ENCODE measurements around the gene ZNF142.

The ZNF142 gene

GRCh38 chr2:218648787-218649100, 10.7 kb downstream of the ZNF142 start:
- no peak for DNase-seq

DNA sequence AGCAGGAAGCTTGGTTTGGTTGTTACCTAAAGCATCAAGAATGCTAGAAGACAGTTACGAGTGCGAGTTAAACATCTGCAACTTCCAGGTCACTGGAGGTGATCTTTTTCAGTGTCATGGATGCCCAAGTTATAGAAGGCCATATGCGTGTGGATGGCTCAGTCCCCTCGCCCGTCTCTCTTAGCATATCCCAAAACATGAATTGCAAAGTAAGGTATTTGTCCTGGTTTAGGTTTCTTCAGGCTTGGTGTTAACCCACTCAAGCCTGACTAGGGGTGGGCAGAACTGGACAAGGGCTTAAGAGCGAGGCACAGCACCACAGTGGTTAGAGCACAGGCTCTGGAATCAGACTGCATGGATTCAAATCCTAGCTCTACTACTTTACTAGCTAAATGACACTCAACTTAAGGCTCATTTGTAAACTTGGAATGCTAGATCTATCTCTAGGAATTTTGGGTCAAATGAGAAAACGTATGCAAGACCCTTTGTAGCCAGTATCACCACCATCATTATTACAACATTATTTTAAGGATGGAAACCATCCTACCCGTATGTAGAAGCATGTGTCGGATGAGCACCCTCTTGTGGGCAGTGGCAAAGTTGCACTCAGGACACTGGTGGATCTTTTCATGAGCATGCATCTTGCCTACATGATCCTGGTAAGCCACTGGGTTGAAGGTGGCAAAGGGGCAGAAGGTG, 11.2 kb downstream of the ZNF142 start:
- peak; percentile 47 for DNase-seq

DNA sequence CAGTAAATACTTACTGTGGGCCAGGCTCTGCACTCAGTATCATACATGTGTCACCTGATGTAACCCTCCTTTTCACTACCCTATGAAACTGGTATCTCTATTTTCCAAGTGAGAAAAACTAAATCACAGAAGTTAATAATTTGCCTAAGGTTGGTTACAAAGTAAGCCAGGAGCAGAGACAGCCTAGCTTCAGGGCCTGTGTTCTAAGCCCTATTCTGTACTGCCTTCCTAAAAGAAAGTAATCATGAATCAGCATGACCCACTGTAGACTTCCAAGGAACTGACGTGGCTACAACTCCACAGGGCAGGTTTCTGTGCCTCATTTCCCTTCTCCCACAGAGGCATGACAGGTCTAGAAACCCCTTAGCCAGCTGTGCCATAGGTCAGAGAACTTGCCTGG, 14.3 kb downstream of the ZNF142 start:
- DNase-seq: peak; percentile 6

DNA sequence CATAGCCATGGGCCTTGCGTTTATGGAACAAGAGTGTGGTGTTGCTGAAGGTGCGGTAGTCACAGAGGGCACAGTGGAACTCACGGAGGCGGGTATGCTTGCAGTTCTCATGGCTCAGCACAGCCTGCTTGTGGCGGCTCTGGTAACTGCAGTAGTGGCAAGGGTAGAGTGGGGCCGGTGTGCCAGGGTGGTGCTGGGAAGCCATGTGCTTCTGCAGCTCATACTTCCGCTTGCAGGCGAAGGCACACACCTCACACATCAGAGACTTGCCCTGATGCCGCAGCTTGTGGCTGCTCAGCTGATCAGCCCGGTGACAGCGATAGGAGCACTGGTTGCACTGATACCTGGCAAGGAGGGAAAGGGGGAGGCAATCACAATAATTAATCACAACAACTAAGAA, 14.7 kb downstream of the ZNF142 start:
- no peak for DNase-seq

DNA sequence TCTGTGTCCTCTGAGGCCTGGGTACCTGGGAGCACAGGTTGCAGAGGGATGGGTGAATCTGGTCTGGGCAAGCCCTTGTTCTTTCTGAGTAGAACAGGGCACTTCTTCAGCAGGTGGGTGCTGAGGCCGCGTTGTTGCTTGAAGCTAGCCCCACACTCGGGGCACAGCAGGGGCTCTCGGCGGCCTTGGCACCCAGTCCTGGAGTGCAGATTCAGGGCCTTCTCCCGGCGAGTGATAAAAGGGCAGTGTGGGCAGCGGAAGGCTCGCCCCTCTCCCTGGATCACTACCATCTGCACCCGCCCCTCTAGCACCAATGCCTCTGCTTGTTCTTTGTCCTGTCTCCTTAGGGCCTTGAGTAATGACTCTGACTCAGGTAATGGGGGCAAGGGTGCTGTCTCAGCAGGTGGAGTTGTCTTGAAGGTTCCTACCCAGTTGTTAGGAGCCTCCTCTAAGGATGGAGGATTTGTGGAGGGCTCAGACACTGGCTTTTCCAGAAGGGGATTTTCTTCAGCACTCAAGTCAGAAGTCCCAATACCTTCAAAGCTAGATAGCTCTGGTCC, 15.6 kb downstream of the ZNF142 start:
- DNase-seq: no peak

- DNase-seq: no peak
Observed at GRCh38 chr2:218642786-218643185, 16.6 kb downstream of the ZNF142 start.

- no peak for DNase-seq
Observed at GRCh38 chr2:218642121-218642656, 17.2 kb downstream of the ZNF142 start.

DNA sequence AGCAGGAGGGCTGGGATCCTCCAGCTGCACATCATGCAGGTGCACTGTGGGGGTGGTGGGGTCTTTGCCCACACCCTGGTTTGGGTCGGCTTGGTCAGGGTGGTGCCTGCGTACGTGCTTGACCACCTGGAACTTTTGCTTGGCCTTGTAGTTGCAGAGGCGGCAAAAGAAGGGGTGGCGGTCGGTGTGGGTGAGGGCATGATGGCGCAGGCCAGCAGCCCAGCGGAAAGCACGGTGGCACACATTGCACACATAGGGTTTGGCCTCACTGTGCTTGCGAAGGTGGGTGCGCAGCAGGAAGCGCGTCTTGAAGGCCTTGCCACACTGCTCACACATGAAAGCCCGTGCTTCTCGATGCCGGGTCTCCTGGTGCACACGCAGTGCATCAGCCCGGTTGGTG, 21.1 kb downstream of the ZNF142 start:
- DNase-seq: no peak

DNA sequence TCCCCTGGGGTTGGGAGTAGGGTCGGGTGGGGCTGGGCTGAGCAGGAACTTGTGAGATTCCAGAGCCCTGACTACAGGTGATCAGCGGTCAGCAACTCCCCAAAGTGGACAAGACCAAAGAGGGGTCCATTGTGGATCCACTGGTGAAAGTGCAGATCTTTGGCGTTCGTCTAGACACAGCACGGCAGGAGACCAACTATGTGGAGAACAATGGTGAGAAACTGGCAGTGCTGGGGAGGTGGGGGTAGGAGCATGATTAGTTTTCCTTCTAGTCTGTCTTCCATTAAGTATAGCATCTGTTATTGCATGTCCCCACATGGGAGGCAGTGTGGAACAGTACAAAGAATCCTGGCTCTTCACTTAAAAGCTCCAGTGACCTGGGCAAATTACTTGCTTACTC, 23.7 kb downstream of the ZNF142 start:
- no peak for DNase-seq

- peak; percentile 48 for DNase-seq
Observed at GRCh38 chr2:218631837-218632236, 27.6 kb downstream of the ZNF142 start.

GRCh38 chr2:218627939-218628338, 31.5 kb downstream of the ZNF142 start:
- DNase-seq: no peak

DNA sequence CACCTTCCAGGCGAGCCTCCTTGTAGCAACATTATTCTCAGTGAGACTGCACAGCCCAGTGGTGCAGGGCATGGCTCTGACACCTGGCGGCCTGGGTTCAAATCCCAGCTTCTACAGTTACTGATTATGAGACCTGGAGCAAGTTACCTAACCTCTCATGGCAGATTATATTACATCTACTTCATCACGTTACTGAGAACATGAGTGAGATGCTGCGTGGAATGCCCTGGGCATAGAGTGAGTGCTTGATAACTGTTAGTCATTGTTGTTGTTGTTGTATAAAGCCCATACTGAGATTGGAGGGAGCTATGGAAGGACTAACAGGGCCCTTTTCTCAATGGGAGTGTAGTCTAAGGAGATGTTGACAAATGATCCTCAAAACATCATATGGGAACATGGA, 33.1 kb downstream of the ZNF142 start:
- DNase-seq: no peak

DNA sequence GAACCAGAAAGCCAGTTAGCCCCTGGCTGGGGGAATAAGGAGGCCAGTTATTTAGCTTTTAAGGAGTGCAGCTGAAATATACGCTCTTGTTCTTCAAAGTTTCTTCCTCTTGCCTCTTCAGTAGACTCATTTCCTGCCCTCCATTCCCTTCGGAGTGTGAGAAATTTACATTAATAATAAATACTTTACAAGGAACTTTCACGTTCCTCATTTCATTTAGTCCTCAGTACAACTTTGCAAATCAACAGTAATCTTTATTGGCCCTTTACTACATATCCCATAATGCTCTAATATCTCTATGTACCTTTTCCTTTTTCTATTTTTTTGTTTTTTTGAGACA, 36.1 kb downstream of the ZNF142 start:
- no peak for DNase-seq

- peak; percentile 35 for DNase-seq
Observed at GRCh38 chr2:218622606-218623365, 36.6 kb downstream of the ZNF142 start.

GRCh38 chr2:218621007-218621406, 38.4 kb downstream of the ZNF142 start:
- no peak for DNase-seq

GRCh38 chr2:218618102-218618860, 41.1 kb downstream of the ZNF142 start:
- no peak for DNase-seq

DNA sequence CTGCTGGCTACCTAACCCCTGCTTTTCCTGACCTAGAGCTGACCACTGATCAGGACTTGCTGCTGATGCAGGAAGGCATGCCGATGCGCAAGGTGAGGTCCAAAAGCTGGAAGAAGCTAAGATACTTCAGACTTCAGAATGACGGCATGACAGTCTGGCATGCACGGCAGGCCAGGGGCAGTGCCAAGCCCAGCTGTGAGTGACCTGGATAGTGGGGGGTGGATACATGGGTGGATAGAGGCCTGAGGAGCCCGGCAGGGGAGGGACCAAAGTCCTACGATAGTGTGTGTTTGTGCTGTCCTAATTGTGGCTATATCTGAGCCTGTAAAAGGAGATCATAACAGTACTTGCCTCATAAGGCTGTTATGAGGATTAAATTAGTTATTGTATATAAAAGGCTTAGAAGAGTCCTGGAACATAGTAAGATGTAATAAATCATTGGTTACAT, 43.5 kb downstream of the ZNF142 start:
- DNase-seq: no peak

DNA sequence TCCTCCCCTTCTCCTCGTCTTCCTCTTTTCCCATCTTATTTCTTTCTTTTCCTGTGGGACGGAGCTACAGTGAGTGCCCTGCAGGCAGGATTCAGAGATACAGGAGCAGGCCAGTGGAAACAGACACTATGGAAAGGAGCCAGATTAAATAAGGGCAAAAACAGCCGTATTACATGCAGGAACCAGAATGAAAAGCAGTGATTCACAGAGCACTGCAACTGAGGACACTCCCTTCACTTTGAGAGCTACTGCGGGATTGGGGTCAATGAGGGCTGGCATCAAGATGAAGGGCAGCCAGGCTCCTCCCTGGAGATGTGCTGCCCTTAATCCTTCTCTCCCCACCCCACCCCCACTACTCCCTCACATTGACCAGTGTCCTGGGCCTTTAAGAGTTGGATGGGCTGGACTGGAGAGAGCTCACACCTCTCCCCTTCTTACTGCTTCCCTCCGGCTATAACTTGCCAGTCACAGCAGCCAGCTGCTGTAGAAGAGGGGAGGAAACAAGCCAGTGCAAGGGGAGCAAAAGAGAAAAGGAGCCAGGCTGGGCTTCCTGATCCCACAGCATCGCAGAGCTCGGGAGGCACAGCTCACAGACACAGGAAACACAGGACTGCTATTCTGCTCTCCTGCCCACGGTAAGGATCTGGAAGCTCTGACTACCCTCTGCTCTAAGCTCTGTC, 51.8 kb downstream of the ZNF142 start, which contains the start of gene PLCD4:
PLCD4 (plus strand) TSS at position 464 of the 680 bp plus-strand sequence. CDS start 7,841 bp downstream, outside the sequence.
- peak; percentile 50 for DNase-seq

DNA sequence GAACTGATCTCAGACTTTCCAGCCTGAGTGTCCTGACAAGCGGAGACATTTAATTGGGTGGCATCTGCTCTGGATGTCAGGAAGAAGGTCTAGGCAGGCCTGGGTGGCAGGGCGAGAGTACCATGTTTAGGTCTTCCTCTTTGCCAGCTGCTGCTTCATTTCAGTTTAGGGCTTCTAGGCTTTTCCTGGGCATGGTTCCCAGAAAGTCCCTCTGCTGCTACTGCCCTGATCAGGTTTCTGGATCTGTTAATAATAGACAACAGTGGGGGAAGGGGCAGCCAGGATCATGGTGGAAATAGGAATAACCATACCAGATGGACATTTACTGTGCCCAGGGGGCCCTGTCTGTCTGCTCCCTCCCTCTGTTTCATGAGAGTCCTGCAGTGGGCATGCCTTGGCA, 54.0 kb downstream of the ZNF142 start:
- peak; percentile 69 for DNase-seq
